NOMO-1 treated with dmso at 0.1 percent for 144 hours (cell line): ENCODE data around the gene DENND2A.
"Not testable (repeated sequence)": the region's sequence is repeated elsewhere in the genome, so short reads cannot be mapped to it uniquely, and the experiment has no call there.

Experiments used
- DNase-seq: peaks from one replicate; lab custom pipeline; 2025; ENCODE audit not compliant: unreplicated experiment; lab: John Stamatoyannopoulos, UW

The DENND2A gene

DNA sequence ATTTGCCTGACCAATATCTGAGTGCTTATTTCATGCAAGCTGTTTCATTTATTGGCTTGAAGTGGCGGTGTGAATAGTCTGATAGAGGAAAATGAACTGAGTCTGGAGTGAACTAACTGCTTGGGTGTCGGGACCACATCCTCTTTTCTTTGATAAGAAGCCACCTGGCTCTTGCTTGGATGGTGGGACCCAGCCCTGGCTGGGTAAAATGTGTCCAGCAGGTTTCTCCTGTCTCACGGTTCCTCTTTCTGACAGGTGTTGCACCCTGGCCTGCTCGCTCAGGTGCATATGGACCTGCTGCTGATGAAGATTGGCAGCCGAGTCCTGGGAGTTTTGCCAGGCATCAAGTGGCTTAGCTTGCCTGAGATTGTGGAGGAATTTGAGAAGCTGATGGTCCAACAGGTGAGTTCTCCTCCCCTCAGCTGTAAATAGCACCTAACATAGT lies 33.8 kb upstream of the DENND2A start:
- DNase-seq: no peak

DNA sequence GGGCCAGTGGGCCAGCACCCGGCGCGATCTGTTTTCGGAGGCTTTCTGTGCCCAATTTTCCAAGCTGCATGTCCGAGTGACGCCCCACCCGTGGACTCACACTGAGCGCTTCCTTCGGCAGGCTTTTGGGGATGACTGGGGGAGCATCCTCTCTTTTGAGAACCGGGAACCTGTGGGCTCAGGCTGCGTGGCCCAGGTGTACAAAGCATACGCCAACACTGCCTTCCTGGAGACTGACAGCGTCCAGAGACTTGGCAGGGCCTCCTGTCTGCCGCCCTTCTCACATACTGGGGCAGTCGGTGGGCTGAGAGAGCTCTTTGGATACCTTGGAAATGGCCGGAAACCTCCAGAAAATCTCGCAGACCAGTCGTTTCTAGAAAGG lies 33.2 kb upstream of the DENND2A start:
- DNase-seq: no peak

DNA sequence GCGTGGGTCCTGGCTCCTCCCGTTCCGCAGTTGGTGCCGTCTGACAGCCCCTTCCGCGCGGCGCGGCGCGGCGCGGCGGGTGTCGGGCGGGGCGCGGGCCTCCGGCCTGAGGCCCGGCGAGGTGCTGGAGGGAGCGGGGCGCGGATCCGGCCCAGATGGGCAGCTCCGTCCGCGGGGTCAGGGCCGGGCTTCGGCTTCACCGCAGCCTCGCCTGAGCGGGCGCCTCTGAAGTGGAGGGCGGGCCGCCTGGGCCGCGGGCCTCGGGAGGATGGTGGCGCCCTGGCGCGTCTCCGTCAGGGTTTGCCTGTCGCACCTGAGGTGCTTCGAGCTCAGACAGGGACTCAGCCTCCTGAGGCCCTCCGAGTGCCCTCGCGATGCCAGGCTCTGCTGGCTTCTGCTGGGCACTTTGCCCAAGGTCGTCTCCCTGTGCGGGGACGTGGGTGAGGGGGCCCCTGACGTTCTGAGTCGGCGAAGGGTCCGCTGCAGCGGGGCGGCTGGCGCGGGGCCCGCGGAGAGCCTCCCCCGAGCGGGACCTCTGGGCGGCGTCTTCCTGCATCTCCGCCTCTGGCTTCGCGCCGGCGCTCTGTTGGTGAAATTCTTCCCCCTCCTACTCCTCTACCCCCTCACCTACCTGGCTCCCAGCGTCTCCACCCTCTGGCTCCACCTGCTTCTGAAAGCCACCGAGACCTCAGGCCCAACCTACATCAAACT lies 32.6 kb upstream of the DENND2A start:
- no peak for DNase-seq

DNA sequence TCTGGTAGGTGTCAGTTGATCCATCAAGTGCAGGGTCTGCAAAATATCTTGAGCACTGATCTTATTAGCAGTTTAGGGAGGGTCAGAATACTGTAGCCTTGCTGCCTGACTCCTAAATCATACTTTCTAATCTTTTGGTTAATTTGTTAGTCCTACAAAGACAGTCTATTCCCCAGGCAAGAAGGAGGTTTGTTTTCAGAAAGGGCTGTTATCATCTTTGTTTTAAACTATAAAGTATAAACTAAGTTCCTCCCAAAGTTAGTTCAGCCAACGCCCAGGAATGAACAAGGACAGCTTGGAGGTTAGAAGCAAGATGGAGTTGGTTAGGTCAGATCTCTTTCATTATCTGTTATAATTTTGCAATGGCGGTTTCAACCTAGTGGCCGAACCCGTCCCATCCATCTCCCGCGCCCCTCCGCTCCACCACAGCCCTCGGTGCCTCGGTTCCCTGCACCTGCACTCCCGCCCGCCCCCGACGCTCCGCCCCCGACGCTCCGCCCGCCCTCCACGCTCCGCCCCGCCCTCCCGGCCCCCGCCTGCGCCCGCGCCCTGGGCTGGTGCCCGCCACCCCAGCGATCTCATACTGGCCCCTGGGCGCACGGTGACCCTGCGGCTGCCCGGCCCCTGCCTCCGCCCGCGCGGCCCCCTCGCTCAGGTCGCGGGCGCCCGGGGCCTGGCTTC lies 31.9 kb upstream of the DENND2A start, which contains the start of gene ADCK2:
ADCK2 (plus strand) TSS at position 564 of the 681 bp plus-strand sequence. CDS start 386 bp downstream, outside the sequence.
- peak; percentile 20 for DNase-seq

- no peak for DNase-seq
Observed at GRCh38 chr7:140671966-140672365, 31.4 kb upstream of the DENND2A start.

DNA sequence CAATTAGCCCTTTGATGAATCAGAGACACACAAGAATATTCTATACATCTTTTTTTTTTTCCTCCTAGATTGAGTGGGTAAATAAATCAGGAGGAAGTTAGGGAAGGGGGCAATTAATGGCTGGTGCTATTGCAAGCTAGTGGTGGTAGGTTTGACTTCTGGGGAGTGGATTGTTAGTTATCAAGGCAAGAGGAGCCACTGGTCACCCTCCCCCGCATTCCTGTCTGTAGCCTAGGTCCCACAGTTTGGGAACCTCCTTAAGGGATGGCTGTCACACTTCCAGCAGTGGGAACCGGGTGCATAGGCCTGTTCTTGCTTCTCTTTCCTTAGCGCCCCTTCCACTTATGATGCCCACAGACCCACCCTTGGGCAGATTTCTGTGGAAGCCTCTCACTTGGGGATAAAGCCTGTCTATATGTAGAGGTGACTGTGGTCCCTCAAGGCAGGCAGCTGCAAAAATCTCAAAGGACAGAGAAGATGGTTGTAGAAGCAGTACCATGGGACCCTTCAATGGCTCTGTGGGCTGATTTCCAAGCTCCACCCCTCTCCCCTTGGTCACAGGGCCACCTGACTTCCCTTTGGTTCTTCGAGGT lies 29.8 kb upstream of the DENND2A start:
- no peak for DNase-seq

DNA sequence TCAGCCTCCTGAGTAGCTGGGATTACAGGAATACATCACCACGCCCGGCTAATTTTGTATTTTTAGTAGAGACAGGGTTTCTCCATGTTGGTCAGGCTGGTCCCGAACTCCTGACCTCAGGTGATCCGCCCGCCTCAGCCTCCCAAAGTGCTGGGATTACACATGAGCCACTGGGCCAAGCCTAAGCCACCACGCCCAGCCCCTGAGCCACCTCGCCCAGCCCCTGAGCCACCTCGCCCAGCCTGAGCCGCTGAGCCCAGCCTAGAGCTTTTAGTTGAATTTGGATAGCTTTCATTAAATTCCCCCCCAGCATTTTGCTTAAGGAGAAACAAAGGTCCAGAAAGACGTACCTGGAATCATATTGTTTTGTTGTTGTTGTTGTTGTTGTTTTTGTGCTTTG lies 29.2 kb upstream of the DENND2A start:
- DNase-seq: not testable (repeated sequence)

- no peak for DNase-seq
Observed at GRCh38 chr7:140669352-140669751, 28.7 kb upstream of the DENND2A start.

- no peak for DNase-seq
Observed at GRCh38 chr7:140668641-140669040, 28.0 kb upstream of the DENND2A start.

- no peak for DNase-seq
Observed at GRCh38 chr7:140667476-140667875, 26.9 kb upstream of the DENND2A start.

- not testable (repeated sequence) for DNase-seq
Observed at GRCh38 chr7:140662938-140663337, 22.3 kb upstream of the DENND2A start.

DNA sequence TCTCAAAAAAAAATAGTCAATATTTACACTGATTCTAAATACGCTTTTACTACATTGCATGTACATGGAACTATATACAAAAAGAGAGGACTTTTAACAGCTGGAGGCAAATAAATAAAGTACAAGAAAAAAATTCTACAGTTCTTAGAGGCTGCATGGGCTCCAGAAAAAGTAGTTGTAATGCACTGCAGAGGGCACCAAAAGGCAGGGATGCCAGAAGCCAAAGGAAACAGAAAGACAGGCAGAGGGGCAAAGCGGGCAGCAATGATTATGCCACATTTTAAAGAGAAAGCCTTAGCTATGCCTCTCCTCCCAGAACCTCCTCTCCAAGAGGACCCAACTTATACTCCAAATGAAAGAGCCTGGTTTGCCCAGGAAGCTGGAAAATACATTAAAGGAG lies 20.5 kb upstream of the DENND2A start:
- no peak for DNase-seq

DNA sequence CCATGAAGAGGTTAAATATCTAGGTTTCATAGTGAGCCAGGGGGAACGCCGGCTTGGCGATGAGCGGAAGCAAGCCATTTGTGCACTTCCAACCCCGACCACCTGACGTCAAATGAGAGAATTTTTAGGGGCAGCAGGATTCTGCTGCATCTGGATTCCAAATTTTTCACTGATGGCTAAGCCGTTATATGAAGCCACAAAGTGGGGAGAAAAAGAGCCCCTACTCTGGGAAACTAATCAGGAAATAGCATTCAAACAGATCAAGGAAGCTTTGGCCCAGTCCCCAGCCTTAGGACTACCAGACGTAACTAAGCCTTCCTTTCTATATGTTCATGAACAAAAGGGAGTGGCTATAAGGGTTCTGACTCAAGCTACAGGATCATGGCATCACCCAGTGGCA lies 19.2 kb upstream of the DENND2A start:
- DNase-seq: no peak

DNA sequence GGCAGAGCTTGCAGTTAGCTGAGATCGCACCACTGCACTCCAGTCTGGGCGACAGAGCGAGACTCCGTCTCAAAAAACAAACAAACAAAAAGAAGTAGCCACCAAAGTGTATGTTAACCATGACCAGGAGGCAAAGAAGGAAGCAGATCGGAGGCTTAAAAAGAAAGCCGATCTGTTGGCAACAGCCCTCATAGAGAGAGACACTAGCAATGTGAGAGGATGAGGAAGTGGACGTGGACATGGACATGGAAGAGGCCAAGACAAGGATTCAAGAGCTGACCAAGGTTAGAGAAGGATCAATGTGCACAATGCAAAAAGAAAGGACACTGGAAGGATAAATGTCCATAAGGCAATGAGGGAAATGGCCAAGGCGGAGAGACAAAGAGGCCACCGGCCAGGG lies 17.3 kb upstream of the DENND2A start:
- no peak for DNase-seq

DNA sequence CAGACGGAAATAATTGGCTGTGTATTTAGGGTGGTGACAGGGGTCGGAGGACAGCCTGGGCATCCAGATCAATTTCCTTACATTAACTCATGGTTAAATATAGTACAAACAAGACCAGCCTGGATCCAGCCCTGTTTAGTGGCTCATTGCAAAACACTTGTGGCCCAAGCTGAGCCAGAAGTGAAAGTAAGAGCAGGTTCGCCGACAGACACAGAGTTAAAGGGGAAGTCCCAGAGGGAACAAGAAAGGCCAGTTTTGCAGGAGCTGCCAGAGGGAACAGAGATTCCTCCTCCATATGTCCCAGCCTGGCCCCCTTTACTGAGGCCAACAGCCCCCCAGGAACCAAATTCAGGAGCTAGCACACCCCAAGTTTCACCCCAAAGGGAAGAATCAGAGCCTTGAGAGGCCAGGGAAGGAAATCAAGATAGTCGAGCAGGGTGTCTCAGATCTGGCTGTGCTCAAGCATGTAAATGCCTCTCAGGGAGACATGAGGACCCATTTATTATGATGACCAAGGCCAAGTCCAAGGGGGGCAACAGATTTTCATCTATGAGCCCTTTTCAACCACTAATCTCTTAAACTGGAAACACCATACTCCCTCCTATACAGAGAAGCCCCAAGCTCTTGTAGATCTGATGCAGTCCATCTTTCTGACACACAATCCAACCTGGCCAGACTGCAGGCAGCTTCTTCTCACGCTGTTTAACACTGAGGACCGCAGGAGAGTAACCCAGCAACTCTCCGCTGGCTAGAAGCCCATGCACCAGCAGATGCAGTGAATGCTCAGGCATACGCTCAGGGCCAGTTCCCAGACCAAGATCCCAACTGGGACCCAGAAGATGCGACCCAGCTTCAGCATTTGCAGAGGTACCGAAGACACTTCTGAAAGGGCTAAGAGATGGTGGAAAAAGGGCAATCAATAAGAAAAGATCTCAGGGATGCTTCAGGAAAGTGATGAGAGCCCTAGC lies 16.2 kb upstream of the DENND2A start:
- peak; percentile 57 for DNase-seq

GRCh38 chr7:140655511-140656408 lies 15.1 kb upstream of the DENND2A start:
- DNase-seq: no peak

GRCh38 chr7:140654661-140655060 lies 14.0 kb upstream of the DENND2A start:
- no peak for DNase-seq

- no peak for DNase-seq
Observed at GRCh38 chr7:140654109-140654387, 13.4 kb upstream of the DENND2A start.

- no peak for DNase-seq
Observed at GRCh38 chr7:140653319-140654108, 12.9 kb upstream of the DENND2A start.
